ENCODE results near the gene SOX11. TPM values are rescaled to one million over a fixed set of nuclear protein-coding genes. Genes with fewer than 3 reads are reported as not detected.
A peak's percentile ranks its signal among the peaks of the same experiment; 100 is the strongest.

Gene SOX11
- total and polyA plus RNA-seq, 2 of the 8 experiments (the other 6 are each of a cell fraction or from before 2014, with no cell fraction given): 9.0 to 55.6 TPM

- Histone ChIP-seq H3K14ac (ENCODE audit: insufficient read length) (no peak overlapping the region), H4K5ac (ENCODE audit: insufficient read length, low read depth, low read length) (no peak overlapping the region), H3K4me1 (replicated peaks in 1 of 4; ENCODE audit: control insufficient read depth in 3 of 4, insufficient read depth in 4 of 4, low read length in 3 of 4) (peaks cover 0 to 14% (median 4%) of the 10 kb centered on the region in 4 experiments; a peak in 5 of 7 replicates), H3K27me3 (replicated peaks in 1 of 4; ENCODE audit: control insufficient read depth in 3 of 4, extremely low read depth in 1 of 4, insufficient read depth in 3 of 4, low read length in 3 of 4) (no peaks in the 10 kb centered on the region), H3K9me3 (ENCODE audit: insufficient read depth in 2 of 2, low read depth in 1 of 2, low read length in 1 of 2) (no peaks in the 10 kb centered on the region), H3K23me2 (ENCODE audit: low read depth, low read length) (peaks cover 25% of the 10 kb centered on the region), H4K91ac (replicated peaks; ENCODE audit: insufficient read length, low read length) (no peak overlapping the region), H2BK20ac (ENCODE audit: low read length) (0 out of 2 replicates have a peak overlapping the region, but pooled peaks have one; percentile 23), H3K4me2 (ENCODE audit: insufficient read depth in 1 of 2, low read depth in 2 of 2, low read length in 2 of 2) (peak overlapping the region; percentile 77 to 96), H3K4ac (replicated peaks; ENCODE audit: insufficient read length, low read depth, low read length) (no peak overlapping the region), H4K20me1 (replicated peaks in 1 of 2; ENCODE audit: control insufficient read depth in 1 of 2, insufficient read depth in 2 of 2, low read length in 2 of 2) (peaks cover 21 to 22% of the 10 kb centered on the region in 2 experiments), H2AK5ac (ENCODE audit: low read depth, low read length) (no peak overlapping the region), H2BK5ac (ENCODE audit: low read depth, low read length) (no peak overlapping the region), H3K4me3 (ENCODE audit: extremely low read depth in 1 of 4, insufficient read depth in 2 of 4, low read depth in 3 of 4, low read length in 4 of 4) (peak overlapping the region; percentile 30 to 100 (median 63); a peak in 6 of 8 replicates), H3K27ac (ENCODE audit: low read depth, low read length) (no peak overlapping the region), H3K18ac (ENCODE audit: extremely low read depth, low read length) (peak overlapping the region; percentile 79), H4K8ac (ENCODE audit: extremely low read depth, insufficient read depth, low read length) (no peak overlapping the region), H3K9ac (replicated peaks in 1 of 4; ENCODE audit: extremely low read depth in 1 of 4, low read depth in 3 of 4, low read length in 3 of 4) (peak overlapping the region in 1 of 4 experiments; percentile 42; a peak in 1 of 7 replicates), H2BK15ac (ENCODE audit: low read length) (no peak overlapping the region), H3K79me2 (ENCODE audit: control insufficient read depth in 1 of 2, insufficient read depth in 2 of 2, low read length in 2 of 2) (peaks cover 12 to 79% of the 10 kb centered on the region in 2 experiments), H3K79me1 (ENCODE audit: low read depth, low read length) (no peaks in the 10 kb centered on the region; the same call in 1 of the 2 replicates), H3K23ac (ENCODE audit: insufficient read length) (no peak overlapping the region), H2BK120ac (replicated peaks; ENCODE audit: low read depth, low read length) (no peak overlapping the region), H3K56ac (replicated peaks; ENCODE audit: insufficient read length, low read depth, low read length) (no peak overlapping the region), H2AFZ (ENCODE audit: low read length) (no peak overlapping the region), H3K36me3 (ENCODE audit: control insufficient read depth in 2 of 4, insufficient read depth in 4 of 4, low read length in 3 of 4) (peaks cover 0 to 22% (median 2%) of the 10 kb centered on the region in 4 experiments; a peak in 3 of 8 replicates), H2BK12ac (ENCODE audit: low read depth, low read length) (no peak overlapping the region)
- ChIA-PET CTCF (ENCODE audit: partially characterized antibody) (no interaction called here), POLR2A (ENCODE audit: partially characterized antibody) (interaction anchor here (0.8 to 2.2 kb wide), 5 partner anchors 10 to 324 kb away, joined by 3 to 9 read pairs (median 6); no protein-coding TSS in a partner anchor)
- 0 out of 2 replicates have a peak, but pooled peaks have one; percentile 37 for TF ChIP-seq MAX (IDR thresholded peaks at IDR 0.05)
- no peak for TF ChIP-seq SAP30 (IDR thresholded peaks at IDR 0.05; ENCODE audit: insufficient read depth, insufficient replicate concordance, low read length)
- 12% methylated on average over 8 of the region's 8 CpGs; no CpG with 5 or more reads in 1 of the 2 experiments for WGBS, 2 experiments (ENCODE audit: extremely low coverage in 1 of 2, insufficient coverage in 1 of 2, insufficient read length in 1 of 2, insufficient replicate concordance in 2 of 2, low coverage in 1 of 2, low lambda C conversion rate in 2 of 2, missing lambda C conversion rate in 1 of 2)
- FAIRE-seq (no peak), DNase-seq (ENCODE audit: low read depth in 1 of 2, low spot score in 2 of 2) (no peak)
Observed at GRCh38 chr2:5697562-5697961, 5.4 kb downstream of the SOX11 start.
